ENCODE data around the gene UBE2G1.

GRCh38 chr17:4234401-4234800, 132.1 kb downstream of the UBE2G1 start:
- TF ChIP-seq CTCF (IDR thresholded peaks at IDR 0.05; ENCODE audit: poor library complexity, severe bottlenecking) (no peak), EP300 (conservative IDR thresholded peaks at IDR 0.05; ENCODE audit: poor library complexity, severe bottlenecking) (no peak), EZH2 (IDR thresholded peaks at IDR 0.05; ENCODE audit: borderline replicate concordance, insufficient read depth, low read length, poor library complexity, severe bottlenecking) (no peak), MXI1 (conservative IDR thresholded peaks at IDR 0.05; ENCODE audit: poor library complexity, severe bottlenecking) (no peak), POLR2AphosphoS5 (IDR thresholded peaks at IDR 0.05) (no peak), TAF1 (IDR thresholded peaks at IDR 0.05; ENCODE audit: low read depth) (no peak), REST (IDR thresholded peaks at IDR 0.05; ENCODE audit: borderline replicate concordance) (no peak), RAD21 (conservative IDR thresholded peaks at IDR 0.05) (no peak)

Measured in neural cell (in vitro differentiated cells).